HFF-Myc (cell line): Measurements from ENCODE around the gene CNOT3.
"Not testable (repeated sequence)": the region's sequence is repeated elsewhere in the genome, so short reads cannot be mapped to it uniquely, and the experiment has no call there.

Experiments
- DNase-seq: peaks from one replicate; pipeline ENCODE4 v3.0.0-alpha.2; 2011; ENCODE audit warnings: low read depth; ENCODE audit errors: extremely low read depth
- H3K4me3 ChIP-seq: replicated peaks from 2 replicates; pipeline ENCODE4 v1.5.1; 2011; ENCODE audit warnings: low read depth, mild to moderate bottlenecking, control low read depth, low read length
- TF ChIP-seq, protein P1 (sequence below): IDR thresholded peaks from 2 replicates; pipeline ENCODE4 v1.5.1; 2012; ENCODE audit warnings: mild to moderate bottlenecking, low read depth, low read length, control low read depth; ENCODE audit errors: missing control alignments

Gene CNOT3

GRCh38 chr19:54189735-54190502 lies 52.4 kb downstream of the CNOT3 start:
- peak overlapping the region; percentile 76 for H3K4me3 ChIP-seq
- peak; percentile 100 for DNase-seq
- TF ChIP-seq, protein P1, sequence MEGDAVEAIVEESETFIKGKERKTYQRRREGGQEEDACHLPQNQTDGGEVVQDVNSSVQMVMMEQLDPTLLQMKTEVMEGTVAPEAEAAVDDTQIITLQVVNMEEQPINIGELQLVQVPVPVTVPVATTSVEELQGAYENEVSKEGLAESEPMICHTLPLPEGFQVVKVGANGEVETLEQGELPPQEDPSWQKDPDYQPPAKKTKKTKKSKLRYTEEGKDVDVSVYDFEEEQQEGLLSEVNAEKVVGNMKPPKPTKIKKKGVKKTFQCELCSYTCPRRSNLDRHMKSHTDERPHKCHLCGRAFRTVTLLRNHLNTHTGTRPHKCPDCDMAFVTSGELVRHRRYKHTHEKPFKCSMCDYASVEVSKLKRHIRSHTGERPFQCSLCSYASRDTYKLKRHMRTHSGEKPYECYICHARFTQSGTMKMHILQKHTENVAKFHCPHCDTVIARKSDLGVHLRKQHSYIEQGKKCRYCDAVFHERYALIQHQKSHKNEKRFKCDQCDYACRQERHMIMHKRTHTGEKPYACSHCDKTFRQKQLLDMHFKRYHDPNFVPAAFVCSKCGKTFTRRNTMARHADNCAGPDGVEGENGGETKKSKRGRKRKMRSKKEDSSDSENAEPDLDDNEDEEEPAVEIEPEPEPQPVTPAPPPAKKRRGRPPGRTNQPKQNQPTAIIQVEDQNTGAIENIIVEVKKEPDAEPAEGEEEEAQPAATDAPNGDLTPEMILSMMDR = no peak

DNA sequence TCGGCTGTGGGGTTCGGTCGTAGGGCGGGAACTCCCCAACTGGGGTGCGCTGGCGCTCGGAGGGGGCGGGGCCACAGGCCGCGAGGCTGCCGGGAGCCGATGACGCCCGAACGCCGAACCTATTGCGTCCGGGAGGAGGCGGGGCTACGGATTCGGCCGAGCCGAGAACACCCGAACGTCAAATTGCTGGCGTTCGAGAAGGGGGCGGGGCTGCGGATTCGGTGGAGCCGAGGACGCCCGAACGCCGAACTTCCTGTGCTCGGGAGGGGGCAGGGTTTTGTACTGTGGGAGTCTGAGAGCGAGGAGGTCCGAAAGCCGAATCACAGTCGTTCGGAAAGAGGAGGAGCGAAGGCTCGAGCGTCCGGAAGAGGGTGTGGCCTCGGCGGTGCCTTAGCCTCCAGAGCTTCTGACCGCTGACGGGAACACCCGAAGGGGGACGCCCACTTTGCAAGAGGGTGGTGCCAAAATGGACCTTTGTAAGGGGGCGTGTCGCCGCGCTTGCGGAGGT lies 53.0 kb downstream of the CNOT3 start:
- TF ChIP-seq, protein P1 = no peak
- DNase-seq = peak; percentile 99
- H3K4me3 ChIP-seq = peak overlapping the region; percentile 76

GRCh38 chr19:54191011-54191810 lies 53.6 kb downstream of the CNOT3 start, which contains the start of gene TSEN34:
Gene TSEN34, plus strand, starts transcription at chr19:54191308. Its CDS starts 57 bp downstream, at chr19:54191365.
- DNase-seq = no peak
- peak within 1 kb of the TSS; percentile 76 for H3K4me3 ChIP-seq
- TF ChIP-seq, protein P1 = no peak

DNA sequence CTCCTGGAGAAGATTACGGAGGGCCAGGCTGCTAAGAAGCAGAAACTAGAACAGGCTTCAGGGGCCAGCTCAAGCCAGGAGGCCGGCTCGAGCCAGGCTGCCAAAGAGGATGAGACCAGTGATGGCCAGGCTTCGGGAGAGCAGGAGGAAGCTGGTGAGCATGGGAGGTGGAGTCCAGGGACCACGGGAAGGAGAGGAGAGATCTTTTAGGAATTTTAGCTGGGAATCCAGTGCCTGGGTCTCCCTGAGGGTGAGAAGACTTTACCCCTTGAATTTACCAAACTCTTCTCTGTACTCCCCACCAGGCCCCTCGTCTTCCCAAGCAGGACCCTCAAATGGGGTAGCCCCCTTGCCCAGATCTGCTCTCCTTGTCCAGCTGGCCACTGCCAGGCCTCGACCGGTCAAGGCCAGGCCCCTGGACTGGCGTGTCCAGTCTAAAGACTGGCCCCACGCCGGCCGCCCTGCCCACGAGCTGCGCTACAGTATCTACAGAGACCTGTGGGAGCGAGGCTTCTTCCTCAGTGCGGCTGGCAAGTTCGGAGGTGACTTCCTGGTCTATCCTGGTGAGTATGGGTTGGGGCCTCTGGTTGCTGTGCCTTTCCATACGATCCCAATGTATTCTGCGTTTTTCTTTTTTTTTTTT lies 54.4 kb downstream of the CNOT3 start:
- TF ChIP-seq, protein P1 = no peak
- peak overlapping the region; percentile 76 for H3K4me3 ChIP-seq
- DNase-seq = no peak

DNA sequence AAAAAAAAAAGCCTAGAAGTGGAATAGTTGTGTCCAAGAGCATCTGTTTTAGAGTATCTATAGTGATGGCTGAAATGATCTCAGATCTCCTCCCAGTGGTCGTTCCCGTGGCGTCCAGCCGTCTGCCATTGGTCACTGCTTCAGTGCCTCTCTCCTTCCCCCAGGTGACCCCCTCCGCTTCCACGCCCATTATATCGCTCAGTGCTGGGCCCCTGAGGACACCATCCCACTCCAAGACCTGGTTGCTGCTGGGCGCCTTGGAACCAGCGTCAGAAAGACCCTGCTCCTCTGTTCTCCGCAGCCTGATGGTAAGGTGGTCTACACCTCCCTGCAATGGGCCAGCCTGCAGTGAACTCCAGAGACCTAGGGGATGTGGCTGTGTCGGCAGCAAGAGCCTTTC lies 55.4 kb downstream of the CNOT3 start:
- TF ChIP-seq, protein P1 = no peak
- no peak for DNase-seq
- no peak overlapping the region for H3K4me3 ChIP-seq

DNA sequence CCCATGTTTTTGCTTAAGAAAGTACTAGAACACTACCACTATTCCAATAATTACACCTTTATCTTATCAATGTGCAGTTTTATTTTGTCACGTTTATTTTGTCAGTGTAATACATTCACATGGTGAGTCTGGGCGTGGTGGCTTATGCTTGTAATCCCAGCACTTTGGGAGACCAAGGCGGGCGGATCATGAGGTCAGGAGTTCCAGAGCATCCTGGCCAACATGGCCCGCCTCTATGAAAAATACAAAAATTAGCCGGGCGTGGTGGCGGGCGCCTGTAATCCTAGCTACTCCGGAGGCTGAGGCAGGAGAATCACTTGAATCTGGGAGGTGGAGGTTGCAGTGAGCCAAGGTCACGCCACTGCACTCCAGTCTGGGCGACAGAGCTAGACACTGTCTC lies 56.9 kb downstream of the CNOT3 start:
- not testable (repeated sequence) for H3K4me3 ChIP-seq, DNase-seq

DNA sequence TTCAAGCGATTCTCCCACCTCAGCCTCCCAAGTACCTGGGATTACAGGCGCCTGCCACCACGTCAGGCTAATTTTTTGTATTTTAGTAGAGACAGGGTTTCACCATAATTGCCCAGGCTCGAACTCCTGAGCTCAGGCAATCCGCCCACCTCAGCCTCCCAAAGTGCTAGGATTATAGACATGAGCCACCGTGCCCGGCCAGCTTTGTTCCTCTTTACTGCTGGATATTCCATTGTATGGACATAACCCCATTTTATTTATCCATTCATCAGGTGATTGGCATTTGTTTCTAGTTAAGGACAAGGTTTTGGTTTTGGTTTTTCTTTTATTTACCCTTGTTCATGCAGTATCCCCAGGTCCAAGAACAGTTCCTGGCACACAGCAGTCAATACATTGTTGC lies 59.0 kb downstream of the CNOT3 start:
- no peak for DNase-seq
- TF ChIP-seq, protein P1 = no peak
- no peak overlapping the region for H3K4me3 ChIP-seq
